C4-2B (cell line): ENCODE results near the gene PLK5.

Experiments used
- CTCF ChIP-seq: fragments of 450-650 bp; conservative IDR thresholded peaks from 2 replicates; pipeline ENCODE4 v1.5.1; 2017; ENCODE audit warnings: mild to moderate bottlenecking
- ZFX ChIP-seq: fragments of 450-650 bp; IDR thresholded peaks from 2 replicates; pipeline ENCODE4 v1.6.1; 2017

GRCh38 chr19:1526979-1527649 lies 3.2 kb downstream of the PLK5 start:
- no peak for TF ChIP-seq CTCF
- no peak for TF ChIP-seq ZFX
